K562 (cell line): ENCODE results near the gene LMX1B. TPM values are rescaled to one million over a fixed set of nuclear protein-coding genes. Genes with fewer than 3 reads are reported as not detected.

Experiments used
- ATAC-seq: fragments of 200-7000 bp; cut with Tn5 transposase; 3 replicates; pipeline ENCODE4 v1.9.1; 2020; ENCODE audit warnings: moderate library complexity
- BruUV-seq: library from RNA; stranded (reverse); fragments of 400-500 nt; replicated peaks from 2 replicates; lab custom pipeline; 2021; lab: Mats Ljungman, UMichigan
- CTCF ChIA-PET: fragments of 300-600 bp; formaldehyde crosslinking; extraction: SDS; loops from one replicate; lab custom pipeline; 2021; ENCODE audit warnings: low intra/inter-chr PET ratio; lab: Yijun Ruan, JAX
- POLR2A ChIA-PET: fragments of 300-600, 350-650 bp; sonication (Branson Sonifier 250); formaldehyde crosslinking; extraction: SDS; loops from one replicate; lab custom pipeline; 2021; ENCODE audit warnings: antibody characterized with exemption, inconsistent platforms; lab: Yijun Ruan, JAX
- DNase-seq, 4 experiments: peaks; one replicate each; pipeline versions ENCODE4 v3.0.0 to v3.0.0-alpha.2; 2011 to 2018; ENCODE audit warnings: low spot score in 3 of 4, mixed read lengths in 3 of 4; ENCODE audit errors: extremely low read depth in 1 of 4
- FAIRE-seq: peaks from 2 replicates; lab custom pipeline; 2011; peaks lifted over from hg19 to GRCh38; lab: Jason Lieb, UNC
- H2AFZ ChIP-seq: 2 replicates; pipeline ENCODE4 v1.6.0; 2011; ENCODE audit warnings: low read depth, low read length, control low read depth, inconsistent platforms
- H3K27ac ChIP-seq: fragments of 200-600 bp; 3 replicates; pipeline ENCODE4 v1.8.0; 2011; ENCODE audit warnings: low read depth, mild to moderate bottlenecking, control low read depth, inconsistent platforms, low read length, moderate library complexity, mixed read lengths; ENCODE audit errors: extremely low read depth
- H3K27me3 ChIP-seq, 2 experiments: fragments of 300-600 bp in 1 of 2; 2 replicates in 1 of 2; 3 replicates in 1 of 2; pipeline versions ENCODE4 v1.6.0 to v1.8.0; 2011; ENCODE audit warnings: inconsistent platforms in 2 of 2, low read length in 2 of 2, mild to moderate bottlenecking in 1 of 2, mixed read lengths in 1 of 2, moderate library complexity in 1 of 2; ENCODE audit not compliant: control insufficient read depth in 2 of 2, insufficient read depth in 2 of 2
- H3K36me3 ChIP-seq: fragments of 300-600 bp; 3 replicates; pipeline ENCODE4 v1.8.0; 2011; ENCODE audit warnings: mild to moderate bottlenecking, low read length, inconsistent platforms; ENCODE audit not compliant: control insufficient read depth, insufficient read depth
- H3K4me1 ChIP-seq, 2 experiments: fragments of 200-600 bp in 1 of 2; replicated peaks in 1 of 2; 2 replicates in 1 of 2; 3 replicates in 1 of 2; pipeline versions ENCODE4 v1.5.1 to v1.8.0; 2011; ENCODE audit warnings: inconsistent platforms in 2 of 2, low read length in 2 of 2, mild to moderate bottlenecking in 1 of 2, mixed read lengths in 1 of 2, moderate library complexity in 1 of 2; ENCODE audit not compliant: control insufficient read depth in 2 of 2, insufficient read depth in 2 of 2
- H3K4me2 ChIP-seq: 2 replicates; pipeline ENCODE4 v1.6.1; 2011; ENCODE audit warnings: low read length, control low read depth, inconsistent platforms, mixed read lengths; ENCODE audit not compliant: insufficient read depth
- H3K4me3 ChIP-seq: fragments of 200-600 bp; sonication (generic), shearing (Covaris generic); 2 replicates; pipeline ENCODE4 v1.5.1; 2016; ENCODE audit warnings: control low read depth, inconsistent platforms
- H3K79me2 ChIP-seq: fragments of 200-600 bp; 3 replicates; pipeline ENCODE4 v1.8.0; 2011; ENCODE audit warnings: low read length, inconsistent platforms; ENCODE audit not compliant: control insufficient read depth, insufficient read depth
- H3K9ac ChIP-seq, 2 experiments: 2 replicates each; pipeline versions ENCODE4 v1.6.0 to v1.6.1; 2011; ENCODE audit warnings: low read depth in 2 of 2, low read length in 2 of 2, control low read depth in 1 of 2, inconsistent platforms in 1 of 2, mild to moderate bottlenecking in 1 of 2, mixed read lengths in 1 of 2; ENCODE audit not compliant: insufficient read depth in 1 of 2
- H3K9me1 ChIP-seq: one replicate; pipeline ENCODE4 v1.6.0; 2011; ENCODE audit warnings: inconsistent platforms, mild to moderate bottlenecking, low read length, moderate library complexity; ENCODE audit not compliant: control insufficient read depth, insufficient read depth
- H3K9me3 ChIP-seq: replicated peaks from 2 replicates; pipeline ENCODE4 v1.5.1; 2011; ENCODE audit warnings: low read depth, low read length, inconsistent platforms; ENCODE audit not compliant: control insufficient read depth, insufficient read depth
- H4K20me1 ChIP-seq: replicated peaks from 2 replicates; pipeline ENCODE4 v1.6.1; 2011; ENCODE audit warnings: low read length, inconsistent platforms, mixed read lengths; ENCODE audit not compliant: control insufficient read depth, insufficient read depth
- ATF1 ChIP-seq, 2 experiments: fragments of 450-650 bp in 1 of 2; IDR thresholded peaks; 2 replicates each; pipeline ENCODE4 v1.6.1; 2016; ENCODE audit warnings: missing compliant biosample characterization in 1 of 2, missing genetic modification characterization in 1 of 2
- EP300 ChIP-seq: IDR thresholded peaks from 2 replicates; pipeline ENCODE4 v1.6.1; 2012; ENCODE audit warnings: low read length, improper control_type of control experiment
- EP400 ChIP-seq: fragments of 450-650 bp; IDR thresholded peaks from 2 replicates; pipeline ENCODE4 v1.6.1; 2017; ENCODE audit warnings: antibody characterized with exemption, mild to moderate bottlenecking, moderate library complexity
- ETV6 ChIP-seq, 3 experiments: fragments of 150-350 bp in 1 of 3; sonication (generic) in 1 of 3; formaldehyde crosslinking in 1 of 3; IDR thresholded peaks; 2 replicates each; pipeline versions ENCODE4 v1.6.1 to v1.8.0; 2014 to 2022; ENCODE audit warnings: borderline replicate concordance in 2 of 3, low read depth in 2 of 3, antibody characterized with exemption in 1 of 3, low read length in 1 of 3, mild to moderate bottlenecking in 1 of 3, missing genetic modification reagents in 1 of 3
- KAT7 ChIP-seq: sonication (generic); formaldehyde crosslinking; IDR thresholded peaks from 2 replicates; pipeline ENCODE4 v1.8.0; 2022; ENCODE audit warnings: missing genetic modification reagents, mild to moderate bottlenecking, borderline replicate concordance
- NEUROD1 ChIP-seq: fragments of 150-350 bp; IDR thresholded peaks from 2 replicates; pipeline ENCODE4 v1.6.1; 2014; ENCODE audit warnings: borderline replicate concordance, low read length, low read depth; ENCODE audit not compliant: partially characterized antibody
- NUFIP1 ChIP-seq: fragments of 450-650 bp; IDR thresholded peaks from 2 replicates; pipeline ENCODE4 v1.6.1; 2018; ENCODE audit not compliant: partially characterized antibody
- TBP ChIP-seq: optimal IDR thresholded peaks from 2 replicates; pipeline ENCODE3; 2011; ENCODE audit warnings: low read depth, low read length, improper control_type of control experiment
- ZC3H11A ChIP-seq: IDR thresholded peaks from 2 replicates; pipeline ENCODE4 v1.6.1; 2012; ENCODE audit warnings: low read depth, low read length, improper control_type of control experiment
- ZNF766 ChIP-seq: fragments of 200-800 bp; sonication (Bioruptor generic); conservative IDR thresholded peaks from 2 replicates; pipeline ENCODE4 v1.6.1; 2016; ENCODE audit warnings: missing genetic modification characterization, missing compliant biosample characterization
- ZNF778 ChIP-seq: fragments of 450-650 bp; formaldehyde crosslinking; IDR thresholded peaks from 2 replicates; pipeline ENCODE4 v1.4.0; 2020; ENCODE audit warnings: mild to moderate bottlenecking, moderate library complexity
- ZNF780A ChIP-seq: fragments of 250-450 bp; sonication (Bioruptor Pico); IDR thresholded peaks from 2 replicates; pipeline ENCODE4 v1.5.0; 2021; ENCODE audit warnings: mild to moderate bottlenecking
- ZNF79 ChIP-seq: fragments of 250-450 bp; sonication (Bioruptor Pico); IDR thresholded peaks from 2 replicates; pipeline ENCODE4 v1.4.0; 2020; ENCODE audit warnings: low read depth, mild to moderate bottlenecking, moderate library complexity
- ZNF830 ChIP-seq: fragments of 250-450 bp; sonication (Bioruptor Pico); IDR thresholded peaks from 2 replicates; pipeline ENCODE4 v1.5.0; 2021; ENCODE audit warnings: mild to moderate bottlenecking
- WGBS: fragments of 100-300 bp; shearing (Covaris generic); methylation state at CpG from one replicate; pipeline ENCODE4 v1.1.6; 2016; ENCODE audit warnings: low coverage, mixed read lengths; ENCODE audit not compliant: insufficient coverage; ENCODE audit errors: missing lambda C conversion rate; 5-methylcytosine and 5-hydroxymethylcytosine counted together
- in situ Hi-C: fragments of 300-500 bp; cut with MboI; formaldehyde crosslinking; loops from 4 replicates; pipeline ENCODE4 v1.15.0; 2018; ENCODE audit warnings: inconsistent platforms, mixed read lengths
- intact Hi-C: fragments of 100-400 bp; cut with micrococcal nuclease; formaldehyde crosslinking; loops from 2 replicates; pipeline ENCODE4 v1.14.2; 2022
- polyA plus RNA-seq, 8 experiments: library from polyadenylated mRNA; depleted of rRNA in 4 of 8; stranded (reverse) in 5 of 8; unstranded in 3 of 8; fragments of >200 nt; fragmentation: Nextera tagmentation in 2 of 8; fragmentation: Illumina TruSeq in 1 of 8; extraction: Ambion mirVana in 2 of 8; extraction: Trizol in 1 of 8; gene quantifications; 2 replicates each; pipeline versions ENCODE4 v1.2.1 to v1.2.3, GENCODE V29; 2011 to 2014; ENCODE audit warnings: inconsistent platforms in 1 of 8, missing spikeins in 1 of 8
- total RNA-seq, 7 experiments: library from RNA; depleted of rRNA in 6 of 7; stranded (reverse); fragments of >200 nt in 6 of 7; fragmentation: Illumina TruSeq in 2 of 7; extraction: Trizol in 2 of 7; gene quantifications; 2 replicates each; pipeline versions ENCODE4 v1.2.1 to v1.2.3, GENCODE V29; 2011 to 2021; ENCODE audit warnings: low replicate concordance in 1 of 7

LMX1B gene
- total and polyA plus RNA-seq, 9 of the 15 experiments (the other 6 are each of a cell fraction or from before 2014, with no cell fraction given), result not detected

- intact Hi-C loops (no loop called here), in situ Hi-C loops (no loop called here)
- H3K9ac ChIP-seq, result no peak overlapping the region
- no peaks in the 10 kb centered on the region for H3K9me1 ChIP-seq
- ATAC-seq (no peak), DNase-seq (no peak), FAIRE-seq (no peak)
- H3K27ac ChIP-seq, result no peak overlapping the region
- H3K36me3 ChIP-seq, result no peaks in the 10 kb centered on the region
- TF ChIP-seq ETV6 (IDR thresholded peaks at IDR 0.05; ENCODE audit: borderline replicate concordance in 1 of 2, low read depth in 2 of 2, low read length in 1 of 2) (no peak), ETV6 (CRISPR knock-in tag; IDR thresholded peaks at IDR 0.05; ENCODE audit: borderline replicate concordance) (no peak), EP300 (no peak), ZNF830 (CRISPR knock-in tag) (no peak), KAT7 (CRISPR knock-in tag) (no peak), ZNF766 (CRISPR knock-in tag) (no peak), NEUROD1 (no peak), ZC3H11A (no peak), EP400 (no peak), ZNF780A (CRISPR knock-in tag) (no peak), ZNF778 (no peak), TBP (no peak), NUFIP1 (no peak), ZNF79 (CRISPR knock-in tag) (no peak), ATF1 (CRISPR knock-in tag; IDR thresholded peaks at IDR 0.05) (no peak), ATF1 (tag; IDR thresholded peaks at IDR 0.05) (no peak)
- ChIA-PET CTCF (no interaction called here), POLR2A (no interaction called here)
- H3K79me2 ChIP-seq, result no peaks in the 10 kb centered on the region
- H3K4me2 ChIP-seq, result no peak overlapping the region
- under 1% methylated on average over 18 of the region's 18 CpGs for WGBS
- peaks cover 8% of the 10 kb centered on the region for H4K20me1 ChIP-seq
- peaks cover 30 to 86% of the 10 kb centered on the region in 2 experiments; a peak in 4 of 5 replicates for H3K27me3 ChIP-seq
- no TSS peak for BruUV-seq
- no peak overlapping the region for H2AFZ ChIP-seq
- no peaks in the 10 kb centered on the region for H3K9me3 ChIP-seq
- H3K4me1 ChIP-seq, result peaks cover 0 to 8% of the 10 kb centered on the region in 2 experiments; a peak in 1 of 5 replicates
- H3K4me3 ChIP-seq, result no peak overlapping the region
These were observed 59.0 kb downstream of the LMX1B start for GRCh38 chr9:126672634-126673284.
